Liver (tissue), 9 donors: ENCODE measurements around the gene FOXD1. TPM values are rescaled to one million over a fixed set of nuclear protein-coding genes. Genes with fewer than 3 reads are reported as not detected.
"Not testable (repeated sequence)": the region's sequence is repeated elsewhere in the genome, so short reads cannot be mapped to it uniquely, and the experiment has no call there.

ENCODE experiments used
- DNase-seq: peaks from one replicate; pipeline ENCODE4 v3.0.0-alpha.2; 2017; ENCODE audit warnings: low spot score
- H3K27ac ChIP-seq, 2 donors: one replicate each; pipeline ENCODE4 v1.7.0; 2013; ENCODE audit warnings: inconsistent platforms in 2 of 2, low read length in 2 of 2, control low read depth in 1 of 2, low read depth in 1 of 2, mild to moderate bottlenecking in 1 of 2
- H3K27me3 ChIP-seq, 4 donors: one replicate each; pipeline versions ENCODE4 v1.6.1 to v1.7.0; 2013; ENCODE audit warnings: low read length in 3 of 4, inconsistent platforms in 1 of 4, mild to moderate bottlenecking in 1 of 4, moderate library complexity in 1 of 4; ENCODE audit not compliant: control insufficient read depth in 4 of 4, insufficient read depth in 4 of 4
- H3K36me3 ChIP-seq, 4 donors: one replicate each; pipeline versions ENCODE4 v1.6.1 to v1.7.0; 2013; ENCODE audit warnings: low read length in 3 of 4, mild to moderate bottlenecking in 3 of 4, low read depth in 1 of 4, moderate library complexity in 1 of 4; ENCODE audit not compliant: control insufficient read depth in 4 of 4, insufficient read depth in 3 of 4
- H3K4me1 ChIP-seq, 4 donors: one replicate each; pipeline versions ENCODE4 v1.6.1 to v1.7.0; 2013; ENCODE audit warnings: low read length in 3 of 4, mild to moderate bottlenecking in 3 of 4, moderate library complexity in 1 of 4; ENCODE audit not compliant: control insufficient read depth in 4 of 4, insufficient read depth in 4 of 4
- H3K4me3 ChIP-seq, 3 donors: one replicate each; pipeline versions ENCODE4 v1.6.1 to v1.7.0; 2013; ENCODE audit warnings: low read length in 3 of 3, control low read depth in 1 of 3, low read depth in 1 of 3, mild to moderate bottlenecking in 1 of 3
- H3K9ac ChIP-seq, 2 donors: one replicate each; pipeline ENCODE4 v1.7.0; 2013; ENCODE audit warnings: low read length in 2 of 2, mild to moderate bottlenecking in 2 of 2, moderate library complexity in 2 of 2, control low read depth in 1 of 2, low read depth in 1 of 2
- H3K9me3 ChIP-seq, 4 donors: one replicate each; pipeline versions ENCODE4 v1.6.1 to v1.7.0; 2013; ENCODE audit warnings: low read length in 3 of 4; ENCODE audit not compliant: control insufficient read depth in 4 of 4
- EGR1 ChIP-seq, 2 donors: IDR thresholded peaks; 2 replicates each; pipeline ENCODE4 v1.6.1; 2016 to 2018; ENCODE audit warnings: antibody characterized with exemption in 2 of 2, low read depth in 2 of 2
- FOXA2 ChIP-seq: IDR thresholded peaks from 2 replicates; pipeline ENCODE4 v1.6.1; 2016; ENCODE audit warnings: antibody characterized with exemption
- GABPA ChIP-seq, 2 donors: IDR thresholded peaks in 1 of 2; conservative IDR thresholded peaks in 1 of 2; 2 replicates each; pipeline ENCODE4 v1.6.1; 2016; ENCODE audit warnings: antibody characterized with exemption in 2 of 2, mild to moderate bottlenecking in 1 of 2, moderate library complexity in 1 of 2
- HNF4A ChIP-seq, 2 donors: conservative IDR thresholded peaks; 2 replicates each; pipeline ENCODE4 v1.6.1; 2016; ENCODE audit warnings: antibody characterized with exemption in 2 of 2, mild to moderate bottlenecking in 2 of 2
- JUND ChIP-seq, 2 donors: IDR thresholded peaks; 2 replicates each; pipeline ENCODE4 v1.6.1; 2016; ENCODE audit warnings: antibody characterized with exemption in 2 of 2
- NR2F2 ChIP-seq: IDR thresholded peaks from 2 replicates; pipeline ENCODE4 v1.6.1; 2016; ENCODE audit warnings: antibody characterized with exemption
- RAD21 ChIP-seq, 2 donors: IDR thresholded peaks; 2 replicates each; pipeline ENCODE4 v1.6.1; 2016; ENCODE audit warnings: antibody characterized with exemption in 2 of 2, mild to moderate bottlenecking in 2 of 2
- TAF1 ChIP-seq: conservative IDR thresholded peaks from 2 replicates; pipeline ENCODE4 v1.6.1; 2016; ENCODE audit warnings: antibody characterized with exemption, mild to moderate bottlenecking
- YY1 ChIP-seq: IDR thresholded peaks from 2 replicates; pipeline ENCODE4 v1.6.1; 2016; ENCODE audit warnings: antibody characterized with exemption, mild to moderate bottlenecking
- WGBS: extraction: QIAGEN DNeasy Blood & Tissue Kit; methylation state at CpG from one replicate; pipeline ENCODE4 v1.1.7; 2013; 5-methylcytosine and 5-hydroxymethylcytosine counted together
- polyA plus RNA-seq, 2 donors: library from polyadenylated mRNA; stranded (reverse) in 1 of 2; unstranded in 1 of 2; fragments of 200-250 nt in 1 of 2; fragments of >200 nt in 1 of 2; fragmentation: Nextera tagmentation in 1 of 2; extraction: Ambion mirVana in 1 of 2; gene quantifications; one replicate each; pipeline versions ENCODE4 v1.2.1 to v1.2.3, GENCODE V29; 2013 to 2015
- total RNA-seq, 2 donors: library from RNA; depleted of rRNA; stranded (reverse); fragments of >200 nt; gene quantifications; one replicate each; pipeline ENCODE4 v1.2.3, GENCODE V29; 2014
- TF ChIP-seq, protein P1 (sequence below): IDR thresholded peaks from 2 replicates; pipeline ENCODE4 v1.6.1; 2016; ENCODE audit warnings: antibody characterized with exemption
- TF ChIP-seq, protein P2 (sequence below): fragments of 150-350 bp; IDR thresholded peaks from 2 replicates; pipeline ENCODE4 v1.5.1; 2017; ENCODE audit warnings: improper control_type of control experiment, low read depth, low read length; ENCODE audit not compliant: missing input control
- TF ChIP-seq, protein P3 (sequence below): IDR thresholded peaks from 2 replicates; pipeline ENCODE4 v1.6.1; 2016; ENCODE audit warnings: antibody characterized with exemption, mild to moderate bottlenecking
- TF ChIP-seq, protein P4 (sequence below): IDR thresholded peaks from 2 replicates; pipeline ENCODE4 v1.6.1; 2016; ENCODE audit warnings: antibody characterized with exemption
- TF ChIP-seq, protein P5 (sequence below): IDR thresholded peaks from 2 replicates; pipeline ENCODE4 v1.6.1; 2016; ENCODE audit warnings: antibody characterized with exemption
- donor health status: healthy.
- donor health status: healthy.
- donor health status: healthy.
- donor health status: healthy.
- donor health status: healthy.

Gene FOXD1
- total and polyA plus RNA-seq, 4 donors, result not detected

DNA sequence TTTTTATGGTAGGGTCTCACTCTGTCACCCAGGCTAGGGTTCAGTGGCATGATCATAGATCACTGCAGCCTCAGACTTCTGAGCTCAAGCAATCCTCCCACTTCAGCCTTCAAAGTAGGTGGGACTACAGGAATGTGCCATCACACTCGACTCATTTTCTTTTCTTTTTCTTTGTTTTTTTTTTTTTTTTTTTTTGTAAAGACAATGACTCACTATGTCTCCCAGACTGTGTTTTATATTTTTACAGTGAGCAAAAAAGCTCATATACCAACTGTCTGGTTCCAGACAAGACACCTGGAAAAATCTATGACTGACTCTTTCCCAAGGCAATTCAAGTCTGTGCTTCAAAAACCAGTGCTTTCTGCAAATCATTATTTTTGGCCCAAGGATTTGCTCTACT is 10.8 kb upstream of the FOXD1 start:
- no peak overlapping the region for H3K9ac ChIP-seq
- WGBS, result 74% methylated on average over 1 of the region's 1 CpG
- H3K27me3 ChIP-seq, result peaks cover 0 to 4% (median 0%) of the 10 kb centered on the region in 4 donors
- no peaks in the 10 kb centered on the region for H3K9me3 ChIP-seq
- no peak overlapping the region for H3K4me3 ChIP-seq
- H3K36me3 ChIP-seq, result no peaks in the 10 kb centered on the region
- TF ChIP-seq RAD21 (IDR thresholded peaks at IDR 0.05) (no peak), NR2F2 (no peak), EGR1 (IDR thresholded peaks at IDR 0.05; ENCODE audit: low read depth in 2 of 2) (no peak), HNF4A (conservative IDR thresholded peaks at IDR 0.05) (no peak), GABPA (IDR thresholded peaks at IDR 0.05 in 1 of 2, conservative IDR thresholded peaks at IDR 0.05 in 1 of 2) (no peak), TAF1 (no peak), FOXA2 (no peak), YY1 (no peak), JUND (IDR thresholded peaks at IDR 0.05) (no peak)
- TF ChIP-seq, protein P1, sequence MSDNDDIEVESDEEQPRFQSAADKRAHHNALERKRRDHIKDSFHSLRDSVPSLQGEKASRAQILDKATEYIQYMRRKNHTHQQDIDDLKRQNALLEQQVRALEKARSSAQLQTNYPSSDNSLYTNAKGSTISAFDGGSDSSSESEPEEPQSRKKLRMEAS, result no peak
- TF ChIP-seq, protein P2, sequence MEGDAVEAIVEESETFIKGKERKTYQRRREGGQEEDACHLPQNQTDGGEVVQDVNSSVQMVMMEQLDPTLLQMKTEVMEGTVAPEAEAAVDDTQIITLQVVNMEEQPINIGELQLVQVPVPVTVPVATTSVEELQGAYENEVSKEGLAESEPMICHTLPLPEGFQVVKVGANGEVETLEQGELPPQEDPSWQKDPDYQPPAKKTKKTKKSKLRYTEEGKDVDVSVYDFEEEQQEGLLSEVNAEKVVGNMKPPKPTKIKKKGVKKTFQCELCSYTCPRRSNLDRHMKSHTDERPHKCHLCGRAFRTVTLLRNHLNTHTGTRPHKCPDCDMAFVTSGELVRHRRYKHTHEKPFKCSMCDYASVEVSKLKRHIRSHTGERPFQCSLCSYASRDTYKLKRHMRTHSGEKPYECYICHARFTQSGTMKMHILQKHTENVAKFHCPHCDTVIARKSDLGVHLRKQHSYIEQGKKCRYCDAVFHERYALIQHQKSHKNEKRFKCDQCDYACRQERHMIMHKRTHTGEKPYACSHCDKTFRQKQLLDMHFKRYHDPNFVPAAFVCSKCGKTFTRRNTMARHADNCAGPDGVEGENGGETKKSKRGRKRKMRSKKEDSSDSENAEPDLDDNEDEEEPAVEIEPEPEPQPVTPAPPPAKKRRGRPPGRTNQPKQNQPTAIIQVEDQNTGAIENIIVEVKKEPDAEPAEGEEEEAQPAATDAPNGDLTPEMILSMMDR, result no peak
- TF ChIP-seq, protein P3, sequence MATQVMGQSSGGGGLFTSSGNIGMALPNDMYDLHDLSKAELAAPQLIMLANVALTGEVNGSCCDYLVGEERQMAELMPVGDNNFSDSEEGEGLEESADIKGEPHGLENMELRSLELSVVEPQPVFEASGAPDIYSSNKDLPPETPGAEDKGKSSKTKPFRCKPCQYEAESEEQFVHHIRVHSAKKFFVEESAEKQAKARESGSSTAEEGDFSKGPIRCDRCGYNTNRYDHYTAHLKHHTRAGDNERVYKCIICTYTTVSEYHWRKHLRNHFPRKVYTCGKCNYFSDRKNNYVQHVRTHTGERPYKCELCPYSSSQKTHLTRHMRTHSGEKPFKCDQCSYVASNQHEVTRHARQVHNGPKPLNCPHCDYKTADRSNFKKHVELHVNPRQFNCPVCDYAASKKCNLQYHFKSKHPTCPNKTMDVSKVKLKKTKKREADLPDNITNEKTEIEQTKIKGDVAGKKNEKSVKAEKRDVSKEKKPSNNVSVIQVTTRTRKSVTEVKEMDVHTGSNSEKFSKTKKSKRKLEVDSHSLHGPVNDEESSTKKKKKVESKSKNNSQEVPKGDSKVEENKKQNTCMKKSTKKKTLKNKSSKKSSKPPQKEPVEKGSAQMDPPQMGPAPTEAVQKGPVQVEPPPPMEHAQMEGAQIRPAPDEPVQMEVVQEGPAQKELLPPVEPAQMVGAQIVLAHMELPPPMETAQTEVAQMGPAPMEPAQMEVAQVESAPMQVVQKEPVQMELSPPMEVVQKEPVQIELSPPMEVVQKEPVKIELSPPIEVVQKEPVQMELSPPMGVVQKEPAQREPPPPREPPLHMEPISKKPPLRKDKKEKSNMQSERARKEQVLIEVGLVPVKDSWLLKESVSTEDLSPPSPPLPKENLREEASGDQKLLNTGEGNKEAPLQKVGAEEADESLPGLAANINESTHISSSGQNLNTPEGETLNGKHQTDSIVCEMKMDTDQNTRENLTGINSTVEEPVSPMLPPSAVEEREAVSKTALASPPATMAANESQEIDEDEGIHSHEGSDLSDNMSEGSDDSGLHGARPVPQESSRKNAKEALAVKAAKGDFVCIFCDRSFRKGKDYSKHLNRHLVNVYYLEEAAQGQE, result no peak
- TF ChIP-seq, protein P4, sequence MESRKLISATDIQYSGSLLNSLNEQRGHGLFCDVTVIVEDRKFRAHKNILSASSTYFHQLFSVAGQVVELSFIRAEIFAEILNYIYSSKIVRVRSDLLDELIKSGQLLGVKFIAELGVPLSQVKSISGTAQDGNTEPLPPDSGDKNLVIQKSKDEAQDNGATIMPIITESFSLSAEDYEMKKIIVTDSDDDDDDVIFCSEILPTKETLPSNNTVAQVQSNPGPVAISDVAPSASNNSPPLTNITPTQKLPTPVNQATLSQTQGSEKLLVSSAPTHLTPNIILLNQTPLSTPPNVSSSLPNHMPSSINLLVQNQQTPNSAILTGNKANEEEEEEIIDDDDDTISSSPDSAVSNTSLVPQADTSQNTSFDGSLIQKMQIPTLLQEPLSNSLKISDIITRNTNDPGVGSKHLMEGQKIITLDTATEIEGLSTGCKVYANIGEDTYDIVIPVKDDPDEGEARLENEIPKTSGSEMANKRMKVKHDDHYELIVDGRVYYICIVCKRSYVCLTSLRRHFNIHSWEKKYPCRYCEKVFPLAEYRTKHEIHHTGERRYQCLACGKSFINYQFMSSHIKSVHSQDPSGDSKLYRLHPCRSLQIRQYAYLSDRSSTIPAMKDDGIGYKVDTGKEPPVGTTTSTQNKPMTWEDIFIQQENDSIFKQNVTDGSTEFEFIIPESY, result no peak
- TF ChIP-seq, protein P5, sequence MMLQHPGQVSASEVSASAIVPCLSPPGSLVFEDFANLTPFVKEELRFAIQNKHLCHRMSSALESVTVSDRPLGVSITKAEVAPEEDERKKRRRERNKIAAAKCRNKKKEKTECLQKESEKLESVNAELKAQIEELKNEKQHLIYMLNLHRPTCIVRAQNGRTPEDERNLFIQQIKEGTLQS, result no peak
- H3K27ac ChIP-seq, result no peak overlapping the region
- no peaks in the 10 kb centered on the region for H3K4me1 ChIP-seq
- DNase-seq, result no peak

DNA sequence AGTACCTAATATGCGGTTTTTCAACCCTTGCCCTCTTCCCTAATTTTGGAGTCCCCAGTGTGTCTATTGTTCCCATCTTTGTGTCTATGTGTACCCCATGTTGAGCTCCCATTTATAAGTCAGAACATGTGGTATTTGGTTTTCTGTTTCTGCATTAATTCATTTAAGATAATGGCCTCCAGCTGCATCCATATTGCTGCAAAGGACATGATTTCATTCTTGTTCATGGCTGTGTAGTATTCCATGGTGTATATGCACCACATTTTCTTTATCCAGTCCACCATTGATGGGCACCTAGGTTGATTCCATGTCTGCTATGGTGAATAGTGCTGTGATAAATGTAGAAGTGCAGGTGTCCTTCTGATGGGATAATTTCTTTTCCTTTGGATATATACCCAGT is 7.9 kb upstream of the FOXD1 start:
- not testable (repeated sequence) for H3K4me1 ChIP-seq, H3K27ac ChIP-seq, H3K36me3 ChIP-seq, H3K4me3 ChIP-seq, DNase-seq, H3K9ac ChIP-seq, H3K9me3 ChIP-seq
- H3K27me3 ChIP-seq, result peaks cover 4 to 25% (median 9%) of the 10 kb centered on the region in 4 donors
- WGBS, result 79% methylated on average over 1 of the region's 1 CpG
